HG02973 (cell line): ENCODE results near the gene PCDHAC1.
"Not testable (repeated sequence)": the region's sequence is repeated elsewhere in the genome, so short reads cannot be mapped to it uniquely, and the experiment has no call there.

Source experiments
- ATAC-seq: cut with Tn5 transposase; IDR thresholded peaks from one replicate; pipeline ENCODE4 v1.9.1; 2021; ENCODE audit warnings: moderate library complexity; ENCODE audit not compliant: unreplicated experiment

The PCDHAC1 gene, protein sequence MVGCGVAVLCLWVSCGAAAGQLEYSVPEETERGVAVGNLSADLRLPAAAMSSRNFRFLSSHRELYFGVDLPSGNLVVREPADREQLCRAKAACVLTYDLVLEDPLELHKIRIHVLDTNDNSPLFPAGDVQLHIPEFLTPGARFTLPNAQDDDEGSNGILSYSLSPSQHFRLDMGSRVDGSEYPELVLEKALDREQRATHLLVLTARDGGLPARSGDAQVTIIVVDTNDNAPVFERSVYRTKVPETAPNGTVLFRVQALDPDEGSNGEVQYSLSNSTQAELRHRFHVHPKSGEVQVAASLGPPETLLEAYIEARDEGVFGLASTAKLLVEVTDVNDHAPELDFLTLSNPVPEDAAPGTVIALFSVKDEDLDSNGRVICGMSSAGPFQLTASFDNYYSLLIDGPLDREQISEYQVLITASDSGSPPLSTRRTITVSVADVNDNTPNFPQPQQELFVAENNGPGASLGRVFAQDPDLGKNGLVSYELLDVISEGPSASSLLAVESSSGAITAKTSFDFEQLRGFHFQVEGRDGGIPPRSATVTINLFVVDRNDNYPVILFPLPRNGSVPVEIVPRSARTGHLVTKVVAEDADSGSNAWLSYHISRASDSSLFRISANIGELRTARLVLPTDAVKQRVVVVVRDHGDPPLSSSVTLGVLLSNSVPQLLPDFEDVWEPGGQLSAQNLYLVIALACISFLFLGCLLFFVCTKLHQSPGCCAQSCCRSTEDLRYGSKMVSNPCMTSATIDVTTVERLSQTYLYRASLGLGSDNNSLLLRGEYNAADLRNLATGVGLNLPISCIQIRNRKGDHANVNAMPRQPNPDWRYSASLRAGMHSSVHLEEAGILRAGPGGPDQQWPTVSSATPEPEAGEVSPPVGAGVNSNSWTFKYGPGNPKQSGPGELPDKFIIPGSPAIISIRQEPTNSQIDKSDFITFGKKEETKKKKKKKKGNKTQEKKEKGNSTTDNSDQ

DNA sequence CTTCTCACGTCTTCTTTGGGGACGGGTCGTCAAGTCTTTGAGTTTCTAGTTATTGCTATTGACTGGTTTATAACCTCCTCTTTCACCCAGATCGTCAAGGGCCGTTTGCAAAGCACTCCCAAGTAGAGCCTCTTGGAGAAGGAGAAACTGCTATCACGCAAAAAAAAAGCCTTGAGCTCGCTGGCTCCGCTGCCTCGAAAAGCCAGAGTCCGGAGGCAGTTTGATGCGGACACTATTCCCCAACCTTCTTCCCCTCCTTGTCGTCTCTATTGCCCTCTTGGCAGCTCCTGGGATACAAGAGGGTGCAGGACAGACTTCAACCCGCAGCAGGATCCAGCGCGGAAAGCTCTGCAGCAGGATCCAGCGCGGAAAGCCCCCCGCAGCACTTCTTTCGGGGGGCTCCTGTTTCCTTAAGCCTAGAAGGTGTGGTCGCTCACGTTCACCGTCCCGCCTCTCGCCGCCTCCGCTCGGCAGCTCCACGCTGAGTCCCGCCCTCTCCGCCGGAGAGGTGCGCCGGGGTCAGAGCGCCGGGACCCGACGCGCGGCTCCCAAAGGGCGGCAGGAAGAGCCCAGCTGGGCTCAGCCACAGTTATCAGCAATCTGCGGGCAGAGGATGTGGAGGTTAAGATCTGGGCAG, at the start of gene PCDHAC1:
PCDHAC1 (plus strand) TSS at position 494 of the 637 bp plus-strand sequence. CDS start 594 bp downstream, outside the sequence.
- ATAC-seq = no peak

DNA sequence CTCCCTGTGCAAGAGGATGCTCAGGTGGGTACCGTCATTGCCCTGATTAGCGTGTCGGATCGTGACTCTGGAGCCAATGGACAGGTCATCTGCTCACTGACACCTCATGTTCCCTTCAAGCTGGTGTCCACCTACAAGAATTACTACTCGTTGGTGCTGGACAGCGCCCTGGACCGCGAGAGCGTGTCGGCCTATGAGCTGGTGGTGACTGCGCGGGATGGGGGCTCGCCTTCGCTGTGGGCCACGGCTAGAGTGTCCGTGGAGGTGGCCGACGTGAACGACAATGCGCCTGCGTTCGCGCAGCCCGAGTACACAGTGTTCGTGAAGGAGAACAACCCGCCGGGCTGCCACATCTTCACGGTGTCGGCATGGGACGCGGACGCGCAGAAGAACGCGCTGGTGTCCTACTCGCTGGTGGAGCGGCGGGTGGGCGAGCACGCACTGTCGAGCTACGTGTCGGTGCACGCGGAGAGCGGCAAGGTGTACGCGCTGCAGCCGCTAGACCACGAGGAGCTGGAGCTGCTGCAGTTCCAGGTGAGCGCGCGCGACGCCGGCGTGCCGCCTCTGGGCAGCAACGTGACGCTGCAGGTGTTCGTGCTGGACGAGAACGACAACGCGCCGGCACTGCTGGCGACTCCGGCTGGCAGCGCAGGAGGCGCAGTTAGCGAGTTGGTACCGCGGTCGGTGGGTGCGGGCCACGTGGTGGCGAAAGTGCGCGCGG, 49.4 kb upstream of the PCDHAC1 start:
- ATAC-seq = not testable (repeated sequence)

DNA sequence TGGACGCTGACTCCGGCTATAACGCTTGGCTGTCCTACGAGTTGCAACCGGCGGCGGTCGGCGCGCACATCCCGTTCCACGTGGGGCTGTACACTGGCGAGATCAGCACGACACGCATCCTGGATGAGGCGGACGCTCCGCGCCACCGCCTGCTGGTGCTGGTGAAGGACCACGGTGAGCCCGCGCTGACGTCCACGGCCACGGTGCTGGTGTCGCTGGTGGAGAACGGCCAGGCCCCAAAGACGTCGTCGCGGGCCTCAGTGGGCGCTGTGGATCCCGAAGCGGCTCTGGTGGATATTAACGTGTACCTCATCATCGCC, 48.9 kb upstream of the PCDHAC1 start:
- ATAC-seq = no peak

DNA sequence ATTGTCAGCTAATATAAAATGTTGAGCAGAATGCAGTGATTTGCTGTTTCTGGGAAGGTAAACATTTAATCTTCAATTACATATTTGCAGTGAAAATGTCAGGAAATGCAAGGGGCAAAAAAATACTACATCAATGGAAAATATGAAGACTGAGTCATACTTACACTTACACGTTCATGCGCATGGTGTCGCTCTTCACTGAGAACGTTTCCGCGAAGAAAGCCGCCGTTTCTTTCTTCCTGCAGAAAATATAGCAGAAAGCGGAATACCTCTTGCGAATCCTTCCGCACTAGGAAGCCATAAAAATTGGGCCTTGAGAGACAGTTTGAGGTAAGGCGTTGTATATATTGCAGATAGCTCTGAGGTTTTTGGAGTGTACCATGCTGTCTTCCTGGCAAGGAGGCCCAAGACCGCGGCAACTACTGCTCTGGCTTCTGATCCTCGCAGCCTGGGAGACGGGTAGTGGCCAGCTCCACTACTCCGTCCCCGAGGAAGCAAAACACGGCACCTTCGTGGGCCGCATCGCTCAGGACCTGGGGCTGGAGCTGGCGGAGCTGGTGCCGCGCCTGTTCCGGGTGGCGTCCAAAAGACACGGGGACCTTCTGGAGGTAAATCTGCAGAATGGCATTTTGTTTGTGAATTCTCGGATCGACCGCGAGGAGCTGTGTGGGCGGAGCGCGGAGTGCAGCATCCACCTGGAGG, 44.1 kb upstream of the PCDHAC1 start, which contains the start of gene PCDHA13:
PCDHA13 (plus strand) TSS at position 236 of the 702 bp plus-strand sequence; CDS start at position 381, 145 bp downstream.
- no peak for ATAC-seq

DNA sequence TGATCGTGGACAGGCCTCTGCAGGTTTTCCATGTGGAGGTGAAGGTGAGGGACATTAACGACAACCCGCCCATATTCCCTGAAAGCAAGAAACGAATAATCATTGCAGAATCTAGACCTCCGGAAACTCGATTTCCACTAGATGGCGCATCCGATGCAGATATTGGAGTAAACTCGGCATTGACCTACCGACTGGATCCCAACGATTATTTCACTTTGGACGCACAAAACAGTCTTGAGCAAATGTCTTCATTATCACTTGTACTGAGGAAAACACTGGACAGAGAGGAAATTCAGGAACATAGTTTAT, 43.6 kb upstream of the PCDHAC1 start:
- ATAC-seq = no peak

DNA sequence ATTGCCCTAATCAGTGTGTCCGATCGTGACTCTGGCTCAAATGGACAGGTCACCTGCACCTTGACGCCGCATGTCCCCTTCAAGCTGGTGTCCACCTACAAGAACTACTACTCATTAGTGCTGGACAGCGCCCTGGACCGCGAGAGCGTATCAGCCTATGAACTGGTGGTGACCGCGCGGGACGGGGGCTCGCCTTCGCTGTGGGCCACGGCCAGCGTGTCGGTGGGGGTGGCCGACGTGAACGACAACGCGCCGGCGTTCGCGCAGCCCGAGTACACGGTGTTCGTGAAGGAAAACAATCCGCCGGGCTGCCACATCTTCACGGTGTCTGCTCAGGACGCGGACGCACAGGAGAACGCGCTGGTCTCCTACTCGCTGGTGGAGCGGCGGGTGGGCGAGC, 42.7 kb upstream of the PCDHAC1 start:
- no peak for ATAC-seq

DNA sequence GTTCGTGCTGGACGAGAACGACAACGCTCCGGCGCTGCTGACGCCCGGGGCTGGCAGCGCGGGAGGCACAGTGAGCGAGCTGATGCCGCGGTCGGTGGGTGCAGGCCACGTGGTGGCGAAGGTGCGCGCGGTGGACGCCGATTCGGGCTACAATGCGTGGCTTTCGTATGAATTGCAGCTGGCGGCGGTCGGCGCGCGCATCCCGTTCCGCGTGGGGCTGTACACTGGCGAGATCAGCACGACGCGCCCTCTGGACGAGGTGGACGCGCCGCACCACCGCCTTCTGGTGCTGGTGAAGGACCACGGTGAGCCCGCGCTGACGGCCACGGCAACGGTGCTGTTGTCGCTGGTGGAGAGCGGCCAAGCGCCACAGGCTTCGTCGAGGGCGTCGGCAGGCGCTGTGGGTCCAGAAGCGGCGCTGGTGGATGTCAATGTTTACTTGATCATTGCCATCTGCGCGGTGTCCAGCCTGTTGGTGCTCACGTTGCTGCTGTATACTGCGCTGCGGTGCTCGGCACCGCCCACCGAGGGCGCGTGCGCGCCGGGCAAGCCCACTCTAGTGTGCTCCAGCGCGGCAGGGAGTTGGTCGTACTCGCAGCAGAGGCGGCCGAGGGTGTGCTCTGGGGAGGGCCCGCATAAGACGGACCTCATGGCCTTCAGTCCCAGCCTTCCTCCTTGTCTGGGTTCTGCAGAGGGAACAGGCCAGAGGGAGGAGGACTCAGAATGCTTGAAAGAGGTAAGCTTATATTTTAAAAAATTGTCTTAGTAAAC, 42.0 kb upstream of the PCDHAC1 start:
- ATAC-seq = no peak

DNA sequence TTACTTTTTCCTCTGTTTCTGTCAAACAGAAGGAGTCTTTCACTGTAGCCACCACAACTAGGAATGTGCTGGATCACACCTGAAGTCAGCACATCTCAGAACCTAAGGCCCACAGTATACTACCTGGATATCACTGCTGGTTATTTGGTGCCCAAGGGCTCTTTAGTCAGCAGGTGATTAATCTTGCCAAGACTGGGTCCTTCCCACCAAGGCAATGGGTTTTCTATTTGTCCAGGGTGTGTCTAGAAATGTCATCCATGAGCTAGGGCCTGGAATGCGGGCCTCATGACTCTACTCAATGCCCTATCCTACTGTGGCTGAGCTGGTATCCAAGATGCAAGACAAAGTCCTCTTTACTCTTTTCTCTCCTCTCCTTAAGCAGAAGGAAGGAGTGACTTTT, 9.8 kb upstream of the PCDHAC1 start:
- no peak for ATAC-seq

DNA sequence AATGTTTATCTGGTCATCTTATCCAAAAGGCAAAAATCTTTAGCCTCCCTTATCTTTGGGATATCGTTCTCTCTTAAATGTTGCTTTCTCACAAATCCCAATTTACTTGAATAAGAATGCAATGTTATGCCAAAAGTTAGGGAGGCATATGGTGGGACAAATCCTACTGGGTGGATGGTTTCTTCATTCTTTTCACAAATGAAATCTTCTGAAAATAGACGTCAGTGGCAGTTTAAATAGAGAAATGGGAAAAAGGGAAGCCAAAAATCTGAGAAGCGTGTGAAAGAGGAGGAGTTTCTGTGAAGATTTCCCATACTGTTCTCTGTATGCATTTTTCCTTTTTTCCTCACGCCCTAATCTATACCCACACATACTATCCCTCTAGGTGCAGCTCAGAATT, 2.5 kb upstream of the PCDHAC1 start:
- ATAC-seq = no peak

DNA sequence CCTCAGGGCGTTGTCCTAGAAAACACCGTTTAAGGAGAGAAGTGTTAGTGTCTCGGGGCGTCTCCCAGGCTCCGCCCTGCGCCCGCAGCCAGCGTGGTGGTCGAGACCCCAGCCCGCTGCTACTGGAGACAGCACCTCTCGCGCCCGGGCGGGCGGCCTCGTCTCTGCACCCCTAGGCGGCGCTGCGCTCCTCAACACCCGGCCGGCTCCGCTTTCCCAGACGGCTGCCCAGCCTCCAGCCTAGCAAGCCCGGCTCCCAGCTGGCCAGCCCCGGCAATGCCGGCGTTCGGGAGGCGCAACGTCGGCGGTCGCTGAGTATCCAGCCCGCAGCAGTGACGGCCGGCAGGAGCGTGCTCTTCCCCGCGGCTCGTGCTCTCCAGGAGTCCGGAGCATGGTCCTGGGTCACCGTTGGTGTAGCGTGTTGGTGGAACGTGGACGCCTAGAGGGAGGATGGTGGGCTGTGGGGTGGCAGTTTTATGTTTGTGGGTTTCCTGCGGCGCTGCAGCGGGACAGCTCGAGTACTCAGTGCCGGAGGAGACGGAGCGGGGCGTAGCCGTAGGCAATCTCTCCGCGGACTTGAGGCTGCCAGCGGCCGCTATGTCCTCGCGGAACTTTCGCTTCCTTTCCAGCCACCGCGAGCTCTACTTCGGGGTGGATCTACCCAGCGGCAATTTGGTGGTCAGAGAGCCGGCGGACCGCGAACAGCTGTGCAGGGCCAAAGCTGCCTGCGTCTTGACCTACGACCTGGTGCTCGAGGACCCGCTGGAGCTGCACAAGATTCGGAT, 536 bp downstream of the PCDHAC1 start:
- no peak for ATAC-seq

DNA sequence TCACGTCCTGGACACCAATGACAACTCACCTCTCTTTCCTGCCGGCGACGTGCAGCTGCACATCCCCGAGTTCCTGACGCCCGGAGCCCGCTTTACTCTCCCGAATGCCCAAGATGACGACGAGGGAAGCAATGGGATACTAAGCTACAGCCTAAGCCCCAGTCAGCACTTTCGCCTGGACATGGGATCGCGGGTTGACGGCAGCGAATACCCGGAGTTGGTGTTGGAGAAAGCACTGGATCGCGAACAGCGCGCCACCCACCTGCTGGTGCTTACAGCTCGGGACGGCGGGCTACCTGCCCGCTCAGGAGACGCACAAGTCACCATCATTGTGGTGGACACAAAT, 1.1 kb downstream of the PCDHAC1 start:
- ATAC-seq = no peak

DNA sequence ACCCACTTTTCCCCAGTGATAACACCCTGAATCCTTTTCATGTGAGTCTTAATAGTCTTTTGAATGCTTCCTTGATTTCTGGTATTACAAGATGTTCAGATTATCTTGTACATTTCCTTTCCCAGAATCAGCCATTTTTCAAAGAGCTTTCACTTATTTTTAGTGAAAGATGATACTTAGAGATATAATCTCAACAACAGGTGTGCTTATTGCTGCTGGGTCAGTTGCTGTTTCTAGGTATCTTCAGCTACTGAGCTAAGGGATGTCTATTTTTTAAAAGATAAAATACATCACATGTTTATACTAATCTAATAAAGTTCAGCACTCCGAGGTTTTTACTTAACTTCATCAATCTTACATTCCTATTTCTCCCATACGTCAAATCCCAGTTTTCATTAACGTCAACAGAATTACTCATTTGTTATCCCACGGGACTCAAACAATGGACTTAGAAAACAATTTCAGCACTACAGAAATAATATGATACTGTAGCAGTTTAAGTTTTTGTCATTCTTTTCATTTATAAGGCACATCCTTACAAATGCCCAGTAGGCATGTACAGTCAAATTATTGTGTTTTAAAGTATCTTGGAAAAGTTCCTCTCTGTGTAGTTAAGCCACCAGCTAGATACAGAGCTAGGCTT, 9.0 kb downstream of the PCDHAC1 start:
- no peak for ATAC-seq

DNA sequence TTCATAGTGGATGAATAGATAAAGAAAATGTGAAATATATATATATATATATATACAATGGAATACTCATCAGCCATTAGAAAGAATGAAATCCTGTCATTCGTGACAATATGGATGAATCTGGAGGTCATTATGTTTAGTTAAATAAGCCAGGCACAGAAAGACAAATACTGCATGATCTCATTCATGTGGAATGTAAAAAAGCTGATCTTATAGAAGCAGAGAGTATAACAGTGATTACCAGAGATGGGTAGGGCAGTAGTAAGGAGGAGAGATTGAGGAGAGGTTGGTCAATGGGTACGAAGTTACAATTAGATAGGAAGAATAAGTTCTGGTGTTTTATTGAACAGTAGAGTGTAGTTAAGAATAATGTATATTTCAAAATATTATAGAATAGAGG, 20.5 kb downstream of the PCDHAC1 start:
- ATAC-seq = no peak

DNA sequence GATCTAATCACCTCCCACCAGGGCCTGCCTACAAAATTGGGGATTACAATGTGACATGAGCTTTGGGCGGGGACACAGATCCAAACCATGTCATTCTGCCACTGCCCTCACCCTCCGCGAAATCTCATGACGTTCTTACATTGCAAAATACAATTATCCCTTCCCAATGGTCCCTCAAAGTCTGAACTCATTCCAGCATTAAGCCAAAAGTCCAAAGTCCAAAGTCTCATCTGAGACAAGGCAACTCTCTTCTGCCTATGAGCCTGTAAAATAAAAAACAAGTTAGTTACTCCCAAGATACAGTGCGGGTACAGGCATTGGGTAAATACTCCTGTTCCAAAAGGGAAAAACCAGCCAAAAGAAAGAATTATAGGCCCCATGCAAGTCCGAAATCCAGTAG, 25.5 kb downstream of the PCDHAC1 start:
- ATAC-seq = no peak

DNA sequence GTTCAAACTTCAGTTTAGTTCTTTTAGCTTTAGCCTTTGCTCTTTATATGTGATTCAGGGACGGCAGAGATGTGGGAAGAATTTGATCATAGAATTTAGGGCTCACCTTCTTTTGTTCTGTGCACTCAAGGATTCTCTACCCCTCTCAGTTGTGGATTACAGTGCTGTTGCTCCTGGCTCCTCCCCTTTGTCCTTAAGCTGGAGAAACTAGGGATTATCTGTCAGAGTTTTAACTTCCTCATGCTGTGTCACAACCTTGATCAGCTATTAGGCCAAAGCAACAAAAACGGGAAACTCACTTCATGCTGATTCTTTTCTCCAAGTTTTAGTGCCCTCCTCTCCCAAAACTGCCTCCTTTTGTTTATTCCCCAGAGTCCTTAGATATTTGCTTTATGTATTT, 27.1 kb downstream of the PCDHAC1 start:
- ATAC-seq = no peak

DNA sequence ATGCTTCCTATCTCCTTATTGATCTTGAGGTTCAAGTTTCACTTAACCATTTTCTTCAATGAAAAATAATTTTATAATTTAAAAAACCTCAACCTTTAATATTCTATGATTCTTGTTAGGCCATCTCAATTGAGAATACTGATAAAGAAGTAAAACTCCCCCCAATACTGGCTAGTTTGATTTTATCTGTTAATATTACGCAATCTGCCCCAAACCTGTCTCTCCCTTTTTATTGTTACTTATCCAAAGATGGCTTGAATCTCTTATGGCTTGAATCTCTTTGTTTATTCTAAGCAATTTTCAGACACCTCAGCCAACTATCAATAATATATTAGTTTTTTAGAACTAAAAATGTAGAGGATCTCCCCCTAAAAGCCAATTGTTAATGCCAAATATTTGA, 36.1 kb downstream of the PCDHAC1 start:
- ATAC-seq = no peak

DNA sequence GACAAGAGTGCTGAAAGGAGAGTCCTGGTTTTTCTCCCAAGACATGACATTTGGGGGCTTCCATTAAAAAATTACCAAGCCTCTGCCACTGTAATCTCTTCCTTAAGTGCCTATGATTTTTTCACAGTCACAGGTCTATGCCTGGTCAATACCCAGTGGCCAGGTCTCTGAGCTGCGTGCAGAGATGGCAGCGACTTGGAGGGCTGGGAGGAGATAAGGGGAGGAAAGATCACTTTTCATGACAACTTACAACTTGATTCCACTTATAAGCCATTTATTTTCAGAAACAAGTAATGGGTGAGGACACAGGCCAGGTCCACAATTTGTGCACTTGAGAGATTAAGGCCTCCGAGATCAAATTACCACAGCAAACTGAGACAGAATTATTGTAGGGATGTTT, 38.3 kb downstream of the PCDHAC1 start:
- no peak for ATAC-seq

DNA sequence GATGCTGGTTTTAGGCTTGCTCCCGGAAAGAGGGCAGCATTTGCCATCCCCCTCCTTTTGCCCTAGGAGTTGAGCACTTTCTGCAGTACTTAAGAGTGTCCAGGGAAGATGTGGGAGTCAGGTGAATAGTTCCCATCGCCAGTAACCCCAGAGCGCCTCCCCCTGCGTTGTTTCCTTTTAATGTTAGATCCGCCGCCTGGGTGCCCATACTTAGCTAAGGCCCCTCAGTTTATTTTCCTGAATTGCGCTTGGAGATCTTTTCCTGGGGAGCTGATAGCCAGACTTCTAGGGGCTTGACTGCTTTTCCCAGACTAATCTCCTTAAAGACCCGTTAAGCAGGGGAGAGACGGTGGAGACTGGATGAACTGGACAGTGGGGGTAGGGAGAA, 39.8 kb downstream of the PCDHAC1 start:
- no peak for ATAC-seq
